ENCODE results near the gene HDDC2.

DNA sequence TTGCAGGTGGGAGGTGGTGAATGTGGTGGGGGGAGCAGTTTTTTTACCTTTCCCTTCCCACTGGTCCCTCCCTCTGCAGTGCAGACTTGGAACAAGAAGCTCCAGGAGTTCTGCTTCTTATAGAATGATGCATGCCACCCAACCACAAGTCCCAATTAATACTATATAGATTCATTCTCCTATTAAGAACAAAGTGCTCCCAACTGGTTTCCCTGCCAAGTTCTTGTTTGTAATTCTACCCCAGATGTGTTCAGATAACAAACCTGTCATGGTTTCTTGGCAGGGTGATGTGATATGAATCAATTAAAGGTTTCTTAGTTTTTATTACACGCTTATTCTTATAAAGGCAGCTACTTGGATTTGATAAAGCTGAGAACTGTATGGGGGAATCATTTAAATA lies 23.9 kb downstream of the HDDC2 start:
- TF ChIP-seq, protein P1, sequence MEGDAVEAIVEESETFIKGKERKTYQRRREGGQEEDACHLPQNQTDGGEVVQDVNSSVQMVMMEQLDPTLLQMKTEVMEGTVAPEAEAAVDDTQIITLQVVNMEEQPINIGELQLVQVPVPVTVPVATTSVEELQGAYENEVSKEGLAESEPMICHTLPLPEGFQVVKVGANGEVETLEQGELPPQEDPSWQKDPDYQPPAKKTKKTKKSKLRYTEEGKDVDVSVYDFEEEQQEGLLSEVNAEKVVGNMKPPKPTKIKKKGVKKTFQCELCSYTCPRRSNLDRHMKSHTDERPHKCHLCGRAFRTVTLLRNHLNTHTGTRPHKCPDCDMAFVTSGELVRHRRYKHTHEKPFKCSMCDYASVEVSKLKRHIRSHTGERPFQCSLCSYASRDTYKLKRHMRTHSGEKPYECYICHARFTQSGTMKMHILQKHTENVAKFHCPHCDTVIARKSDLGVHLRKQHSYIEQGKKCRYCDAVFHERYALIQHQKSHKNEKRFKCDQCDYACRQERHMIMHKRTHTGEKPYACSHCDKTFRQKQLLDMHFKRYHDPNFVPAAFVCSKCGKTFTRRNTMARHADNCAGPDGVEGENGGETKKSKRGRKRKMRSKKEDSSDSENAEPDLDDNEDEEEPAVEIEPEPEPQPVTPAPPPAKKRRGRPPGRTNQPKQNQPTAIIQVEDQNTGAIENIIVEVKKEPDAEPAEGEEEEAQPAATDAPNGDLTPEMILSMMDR (IDR thresholded peaks at IDR 0.05; ENCODE audit: poor library complexity), result no peak
- TF ChIP-seq EZH2 (IDR thresholded peaks at IDR 0.05; ENCODE audit: borderline replicate concordance), result no peak
